IMR-90 (cell line): Measurements from ENCODE around the gene PLEKHD1. TPM values are rescaled to one million over a fixed set of nuclear protein-coding genes. Genes with fewer than 3 reads are reported as not detected.

Source experiments
- ATAC-seq: fragments of 200-7000 bp; cut with Tn5 transposase; 2 replicates; pipeline ENCODE4 v1.9.1; 2020; ENCODE audit warnings: low read depth, mild to moderate bottlenecking, moderate library complexity
- BruUV-seq: library from RNA; stranded (reverse); fragments of 400-500 nt; replicated peaks from 2 replicates; lab custom pipeline; 2021; lab: Mats Ljungman, UMichigan
- CTCF ChIA-PET: fragments of 300-600 bp; formaldehyde crosslinking; extraction: SDS; loops from one replicate; lab custom pipeline; 2021; ENCODE audit warnings: antibody characterized with exemption; lab: Yijun Ruan, JAX
- POLR2A ChIA-PET: fragments of 300-600 bp; sonication (Branson Sonifier 250); formaldehyde crosslinking; loops from one replicate; lab custom pipeline; 2022; ENCODE audit warnings: antibody characterized with exemption; ENCODE audit not compliant: unreplicated experiment; lab: Charles Lee
- DNase-seq: peaks from one replicate; pipeline ENCODE4 v3.0.0; 2013
- H2AFZ ChIP-seq: replicated peaks from 2 replicates; pipeline ENCODE3; 2013; ENCODE audit warnings: low read length, mild to moderate bottlenecking; ENCODE audit not compliant: poor library complexity
- H2AK5ac ChIP-seq: 2 replicates; pipeline ENCODE4 v1.6.1; 2013; ENCODE audit warnings: low read depth, low read length, inconsistent platforms
- H2AK9ac ChIP-seq: replicated peaks from 2 replicates; pipeline ENCODE3; 2013; ENCODE audit warnings: mild to moderate bottlenecking, low read depth, low read length, moderate library complexity; ENCODE audit not compliant: poor library complexity
- H2BK120ac ChIP-seq: 2 replicates; pipeline ENCODE4 v1.6.1; 2013; ENCODE audit warnings: low read depth, low read length, inconsistent platforms
- H2BK15ac ChIP-seq: 3 replicates; pipeline ENCODE4 v1.6.1; 2013; ENCODE audit warnings: low read depth, low read length, inconsistent platforms
- H2BK20ac ChIP-seq: 2 replicates; pipeline ENCODE4 v1.6.1; 2013; ENCODE audit warnings: low read depth, mild to moderate bottlenecking, inconsistent platforms, low read length, moderate library complexity
- H2BK5ac ChIP-seq: 2 replicates; pipeline ENCODE4 v1.6.1; 2013; ENCODE audit warnings: mild to moderate bottlenecking, low read depth, low read length, inconsistent platforms; ENCODE audit not compliant: poor library complexity, severe bottlenecking
- H3K14ac ChIP-seq: replicated peaks from 2 replicates; pipeline ENCODE4 v1.6.1; 2013; ENCODE audit warnings: low read depth, low read length, inconsistent platforms
- H3K18ac ChIP-seq: 2 replicates; pipeline ENCODE4 v1.6.1; 2013; ENCODE audit warnings: low read depth, low read length, control low read depth
- H3K23ac ChIP-seq: 2 replicates; pipeline ENCODE4 v1.6.1; 2013; ENCODE audit warnings: low read depth, low read length, inconsistent platforms
- H3K27ac ChIP-seq: 2 replicates; pipeline ENCODE4 v1.5.1; 2013; ENCODE audit warnings: mild to moderate bottlenecking, control low read depth, low read length; ENCODE audit not compliant: insufficient read depth
- H3K27me3 ChIP-seq: 2 replicates; pipeline ENCODE4 v1.6.1; 2013; ENCODE audit warnings: low read length; ENCODE audit not compliant: control insufficient read depth, insufficient read depth
- H3K36me3 ChIP-seq: 2 replicates; pipeline ENCODE4 v1.6.1; 2013; ENCODE audit warnings: low read length, mixed read lengths; ENCODE audit not compliant: control insufficient read depth, insufficient read depth
- H3K4ac ChIP-seq: 2 replicates; pipeline ENCODE4 v1.6.1; 2013; ENCODE audit warnings: low read depth, low read length, inconsistent platforms
- H3K4me1 ChIP-seq: 2 replicates; pipeline ENCODE4 v1.6.1; 2013; ENCODE audit warnings: low read length, mixed read lengths; ENCODE audit not compliant: control insufficient read depth, insufficient read depth
- H3K4me2 ChIP-seq: 2 replicates; pipeline ENCODE4 v1.6.1; 2013; ENCODE audit warnings: low read depth, mild to moderate bottlenecking, control low read depth, low read length, moderate library complexity
- H3K4me3 ChIP-seq: 2 replicates; pipeline ENCODE4 v1.5.1; 2013; ENCODE audit warnings: low read depth, mild to moderate bottlenecking, control low read depth, low read length, moderate library complexity; ENCODE audit not compliant: insufficient read depth
- H3K56ac ChIP-seq: 2 replicates; pipeline ENCODE4 v1.6.1; 2013; ENCODE audit warnings: low read length, inconsistent platforms; ENCODE audit not compliant: insufficient read depth; ENCODE audit errors: extremely low read depth
- H3K79me1 ChIP-seq, 2 experiments: 2 replicates each; pipeline ENCODE4 v1.6.1; 2013; ENCODE audit warnings: low read length in 2 of 2, inconsistent platforms in 1 of 2, low read depth in 1 of 2
- H3K9ac ChIP-seq: 2 replicates; pipeline ENCODE4 v1.6.1; 2013; ENCODE audit warnings: low read depth, low read length, control low read depth
- H3K9me1 ChIP-seq: 2 replicates; pipeline ENCODE4 v1.6.1; 2013; ENCODE audit warnings: low read length, inconsistent platforms; ENCODE audit not compliant: insufficient read depth
- H3K9me3 ChIP-seq: 2 replicates; pipeline ENCODE4 v1.6.1; 2013; ENCODE audit warnings: low read length; ENCODE audit not compliant: control insufficient read depth, insufficient read depth
- H4K20me1 ChIP-seq: 2 replicates; pipeline ENCODE4 v1.6.1; 2013; ENCODE audit warnings: low read length, inconsistent platforms; ENCODE audit not compliant: insufficient read depth
- H4K5ac ChIP-seq: 2 replicates; pipeline ENCODE4 v1.6.1; 2013; ENCODE audit warnings: mild to moderate bottlenecking, low read depth, low read length, control low read depth
- H4K8ac ChIP-seq, 2 experiments: 2 replicates each; pipeline ENCODE4 v1.6.1; 2013; ENCODE audit warnings: low read depth in 2 of 2, low read length in 2 of 2, control low read depth in 1 of 2, inconsistent platforms in 1 of 2
- H4K91ac ChIP-seq: 2 replicates; pipeline ENCODE4 v1.6.1; 2013; ENCODE audit warnings: low read depth, low read length, inconsistent platforms; ENCODE audit not compliant: insufficient read depth
- CEBPB ChIP-seq: IDR thresholded peaks from 2 replicates; pipeline ENCODE4 v1.6.1; 2012; ENCODE audit warnings: low read depth, low read length, improper control_type of control experiment
- MXI1 ChIP-seq: IDR thresholded peaks from 2 replicates; pipeline ENCODE4 v1.6.1; 2012; ENCODE audit warnings: low read depth, mild to moderate bottlenecking, low read length, moderate library complexity, borderline replicate concordance
- POLR2A ChIP-seq: IDR thresholded peaks from 2 replicates; pipeline ENCODE4 v1.6.1; 2012; ENCODE audit warnings: mild to moderate bottlenecking, low read depth, low read length
- RFX5 ChIP-seq: IDR thresholded peaks from 2 replicates; pipeline ENCODE4 v1.8.0; 2012; ENCODE audit warnings: low read depth, mild to moderate bottlenecking, low read length, moderate library complexity
- WGBS, 2 experiments: methylation state at CpG; one replicate each; pipeline versions ENCODE4 v1.1.5 to v1.1.7; 2013; ENCODE audit warnings: missing lambda C conversion rate in 2 of 2; ENCODE audit not compliant: insufficient read length in 1 of 2; ENCODE audit errors: extremely low coverage in 2 of 2; 5-methylcytosine and 5-hydroxymethylcytosine counted together
- dilution Hi-C: fragments of 300-500 bp; cut with HindIII; formaldehyde crosslinking; loops from one replicate; pipeline ENCODE4 v1.14.3; 2018; ENCODE audit warnings: low sequenced_read_pairs; ENCODE audit not compliant: unreplicated experiment
- in situ Hi-C: fragments of 300-500 bp; cut with MboI; formaldehyde crosslinking; loops from 3 replicates; pipeline ENCODE4 v1.14.3; 2019; ENCODE audit warnings: low sequenced_read_pairs, inconsistent platforms, mixed read lengths
- intact Hi-C: fragments of 100-400 bp; cut with micrococcal nuclease; formaldehyde crosslinking; loops from 2 replicates; pipeline ENCODE4 v1.10.0; 2022
- polyA plus RNA-seq, 3 experiments: library from polyadenylated mRNA; depleted of rRNA; stranded (reverse); fragments of >200 nt; gene quantifications; 2 replicates each; pipeline ENCODE4 v1.2.3, GENCODE V29; 2012; ENCODE audit warnings: low replicate concordance in 1 of 3
- total RNA-seq: library from RNA; depleted of rRNA; stranded (reverse); fragments of >200 nt; gene quantifications from 2 replicates; pipeline ENCODE4 v1.2.3, GENCODE V29; 2012

The PLEKHD1 gene
- total and polyA plus RNA-seq, 2 of the 4 experiments (the other 2 are of a cell fraction), result under 0.01 TPM; not detected in 1

DNA sequence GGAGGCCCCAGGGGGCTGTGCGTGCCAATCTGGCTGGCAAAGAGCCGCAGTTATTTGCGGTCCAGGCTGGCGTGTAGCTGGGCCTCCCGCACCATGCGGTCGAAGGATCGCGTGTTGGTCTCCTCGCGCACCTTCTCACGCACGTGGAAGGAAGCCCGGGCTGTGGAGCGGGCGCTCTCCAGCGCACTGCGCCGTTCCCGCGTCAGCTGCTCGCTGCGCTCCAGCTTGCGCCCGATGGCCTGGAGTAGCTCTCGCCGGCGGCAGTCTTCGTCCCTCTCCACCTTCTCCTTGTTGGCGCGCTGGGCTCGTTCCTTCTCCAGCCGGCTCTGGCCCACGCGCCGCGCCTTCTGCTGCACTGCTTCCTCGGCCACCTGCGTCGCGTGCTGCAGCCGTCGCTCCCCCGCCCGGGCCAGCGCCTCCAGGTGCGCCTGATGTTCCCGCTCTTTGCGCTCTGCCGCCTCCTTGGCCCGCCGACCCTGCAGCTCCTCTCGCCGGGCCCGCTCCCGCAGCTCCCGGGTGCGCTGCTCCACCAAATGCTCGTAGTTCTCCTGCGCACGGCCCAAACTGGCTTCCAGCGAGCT is 87.0 kb downstream of the PLEKHD1 start:
- H2BK5ac ChIP-seq, result no peak overlapping the region
- H3K4me3 ChIP-seq, result peak overlapping the region; percentile 10; the same call in 1 of the 2 replicates
- no peak overlapping the region for H2AK5ac ChIP-seq
- H2BK20ac ChIP-seq, result no peak overlapping the region
- ATAC-seq (no peak; the same call in 1 of the 2 replicates), DNase-seq (no peak)
- no TSS peak for BruUV-seq
- no peak overlapping the region for H4K8ac ChIP-seq
- H3K36me3 ChIP-seq, result no peaks in the 10 kb centered on the region
- no peak overlapping the region for H3K18ac ChIP-seq
- H3K4ac ChIP-seq, result no peak overlapping the region
- no peaks in the 10 kb centered on the region for H3K79me1 ChIP-seq
- CTCF ChIA-PET, result interaction anchor here (0.8 to 1.5 kb wide), 3 partner anchors 8 to 13 kb away, joined by 3 to 4 read pairs (median 4); no protein-coding TSS in a partner anchor
- H2BK120ac ChIP-seq, result no peak overlapping the region
- 11% methylated on average over 54 of the region's 62 CpGs; no CpG with 5 or more reads in 1 of the 2 experiments for WGBS, 2 experiments
- no peak overlapping the region for H3K9ac ChIP-seq
- no peak for TF ChIP-seq RFX5
- TF ChIP-seq MXI1, result no peak
- no peak for TF ChIP-seq POLR2A
- no peak for TF ChIP-seq CEBPB
- H2AFZ ChIP-seq, result peak overlapping the region; percentile 67
- peaks cover 3% of the 10 kb centered on the region; the same call in 1 of the 2 replicates for H3K4me1 ChIP-seq
- no peak overlapping the region for H4K5ac ChIP-seq
- H4K91ac ChIP-seq, result no peak overlapping the region
- no peak overlapping the region for H3K23ac ChIP-seq
- H3K4me2 ChIP-seq, result peak overlapping the region; percentile 59; the same call in 1 of the 2 replicates
- in situ Hi-C loops, result no loop called here
- H3K27me3 ChIP-seq, result peaks cover 83% of the 10 kb centered on the region
- H4K20me1 ChIP-seq, result no peaks in the 10 kb centered on the region
- no peak overlapping the region for H2BK15ac ChIP-seq
- H2AK9ac ChIP-seq, result no peak overlapping the region
- H3K9me1 ChIP-seq, result no peaks in the 10 kb centered on the region
- H3K14ac ChIP-seq, result no peak overlapping the region
- no peak overlapping the region for H3K56ac ChIP-seq
- POLR2A ChIA-PET, result no interaction called here
- no peak overlapping the region for H3K27ac ChIP-seq
- dilution Hi-C loops, result no loop called here
- peaks cover 1% of the 10 kb centered on the region; the same call in 1 of the 2 replicates for H3K9me3 ChIP-seq
- intact Hi-C loops, result no loop called here
